Embryonic facial prominence (tissue), 1 donor: ENCODE measurements around the gene PLEKHA7.

ENCODE experiments used
- DNase-seq: peaks from one replicate; pipeline ENCODE4 v3.0.0-alpha.2; 2016; ENCODE audit errors: extremely low spot score

Gene PLEKHA7

GRCh38 chr11:16789560-16790485, 224.4 kb downstream of the PLEKHA7 start:
- no peak for DNase-seq

DNA sequence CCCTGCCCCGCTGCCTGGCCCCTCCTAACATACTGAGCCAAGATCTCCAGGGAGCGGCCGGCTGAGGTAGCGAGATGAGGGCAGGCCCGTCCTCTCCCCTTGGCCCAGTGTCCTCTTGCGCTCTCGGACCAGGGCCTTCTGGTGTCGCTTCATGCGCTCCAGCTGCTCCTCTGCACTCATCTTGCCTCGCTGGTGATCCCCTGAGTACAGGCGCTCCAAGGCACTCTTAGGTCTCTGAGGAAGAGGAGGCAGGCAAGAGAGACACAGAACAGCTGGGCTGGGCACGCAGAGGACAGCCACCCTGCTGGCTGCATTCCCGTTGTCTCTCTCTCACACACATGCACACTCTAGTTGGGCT, 225.2 kb downstream of the PLEKHA7 start:
- DNase-seq: no peak

- no peak for DNase-seq
These were observed 225.8 kb downstream of the PLEKHA7 start for GRCh38 chr11:16788141-16789062.

DNA sequence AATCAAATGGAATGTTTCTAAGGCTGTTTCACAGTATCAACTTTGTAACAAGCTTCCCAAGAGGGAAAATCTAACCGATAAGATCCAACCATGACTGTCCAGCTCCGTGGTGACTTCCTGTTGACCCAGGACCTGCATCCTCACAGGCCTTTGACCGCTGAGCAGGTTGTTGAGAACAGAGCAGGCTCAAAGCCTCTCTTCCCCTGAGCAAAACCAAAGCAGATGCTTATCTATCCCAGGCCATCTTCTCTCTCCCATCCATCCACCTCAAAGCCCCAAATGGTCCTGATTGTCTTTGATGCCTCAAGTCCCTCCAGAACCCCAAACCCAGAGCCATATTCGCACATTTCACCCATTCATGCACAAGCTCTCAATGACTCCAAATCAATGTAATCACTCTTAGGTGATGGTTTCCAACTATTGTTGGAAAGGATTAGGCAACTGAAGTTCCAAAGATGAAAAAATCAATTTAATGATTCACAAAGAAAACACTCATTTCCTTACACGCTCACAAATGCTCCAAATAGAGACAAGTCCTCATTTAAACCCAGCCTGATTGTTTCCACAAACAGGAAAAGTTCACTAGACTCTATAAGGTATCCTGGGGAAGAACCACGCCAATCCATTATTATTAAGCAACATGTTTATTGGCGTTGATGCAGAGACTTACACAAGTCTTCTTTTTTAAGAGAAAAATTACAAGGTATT, 227.0 kb downstream of the PLEKHA7 start:
- DNase-seq: no peak

DNA sequence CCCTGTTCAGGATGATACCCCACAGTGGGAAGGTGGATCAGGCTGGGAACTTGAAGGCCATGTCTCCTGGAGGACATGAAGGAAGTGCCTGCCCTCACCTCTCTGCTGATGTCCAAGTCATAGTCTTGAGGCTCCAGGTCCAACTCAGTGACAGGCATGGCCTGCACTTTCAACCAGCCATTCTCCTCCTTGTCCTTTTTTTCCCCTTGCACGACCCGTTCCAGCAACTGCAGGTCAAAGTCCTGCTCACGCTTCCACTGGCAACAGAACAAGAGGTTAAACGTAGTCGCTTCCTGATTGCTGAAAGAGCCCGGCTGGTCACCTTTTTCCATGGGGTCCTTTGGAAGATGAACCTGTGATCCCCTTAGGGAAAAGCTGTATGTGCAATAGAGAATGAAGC, 228.1 kb downstream of the PLEKHA7 start:
- no peak for DNase-seq

DNA sequence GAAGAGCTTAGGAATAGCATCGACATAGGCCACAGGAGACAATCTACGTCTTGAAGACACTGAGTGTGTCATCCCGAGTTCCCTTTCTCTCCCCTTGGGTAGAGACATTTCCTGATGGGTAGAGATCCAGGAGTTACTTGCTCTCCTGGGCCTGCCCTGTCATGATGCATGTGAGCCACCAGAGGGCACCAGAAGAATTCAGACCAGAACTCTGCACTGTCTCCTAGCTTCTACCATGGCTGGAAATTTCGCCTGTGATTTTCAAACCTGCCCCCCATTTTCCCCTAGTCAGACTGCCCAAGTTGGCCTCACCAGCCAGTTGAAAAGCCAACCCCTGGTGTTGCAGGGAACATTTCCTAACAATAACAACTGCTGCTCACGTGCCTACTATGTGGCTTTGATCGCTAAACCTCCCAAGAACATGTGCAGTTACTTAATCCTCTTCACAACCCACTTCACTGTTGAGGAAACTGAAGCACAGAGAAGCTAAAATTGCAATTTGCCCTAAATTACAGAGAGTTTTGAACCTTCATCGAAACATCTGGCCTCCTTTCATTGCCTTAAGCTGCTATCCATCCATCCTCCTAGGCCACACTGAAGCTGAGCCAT, 228.6 kb downstream of the PLEKHA7 start:
- DNase-seq: no peak

DNA sequence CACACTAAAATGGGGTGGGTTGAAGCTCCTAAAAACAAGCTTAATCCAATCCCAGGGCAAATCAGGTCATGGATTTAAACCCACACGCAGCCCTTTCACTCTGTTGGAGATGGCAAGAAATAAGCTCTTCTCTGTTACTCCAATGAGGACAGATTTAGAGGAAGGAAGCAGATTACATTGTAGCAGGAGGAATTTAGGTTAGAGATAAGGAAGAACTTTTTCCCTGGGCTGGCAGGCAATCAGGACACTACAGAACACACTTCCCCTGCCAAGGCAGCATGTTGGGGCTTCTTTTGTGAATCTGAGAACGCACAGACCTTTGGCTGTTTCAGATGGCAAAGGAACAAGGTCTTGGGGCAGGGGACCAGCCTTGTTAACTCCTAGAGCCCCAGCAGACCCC, 229.5 kb downstream of the PLEKHA7 start:
- DNase-seq: no peak

DNA sequence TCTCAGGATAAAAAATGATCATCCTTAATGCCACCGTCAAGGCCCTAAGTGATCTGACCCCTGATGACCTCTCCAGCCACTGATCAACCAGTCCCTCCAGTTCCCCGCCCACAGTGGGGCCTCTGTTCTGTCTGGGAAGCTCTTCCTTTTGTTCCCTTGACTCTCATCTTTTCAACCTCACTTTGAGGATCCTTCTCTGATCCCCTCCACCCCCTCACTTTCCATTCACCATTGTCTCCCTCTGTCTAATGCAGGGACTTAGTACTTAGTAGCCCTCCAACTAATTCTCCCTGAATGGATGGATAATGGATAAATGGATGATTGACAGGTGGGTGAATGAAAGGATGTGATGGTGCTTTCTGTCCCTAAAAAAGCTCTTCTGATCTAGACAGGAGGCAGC, 230.1 kb downstream of the PLEKHA7 start:
- DNase-seq: no peak

GRCh38 chr11:16783321-16783801, 230.9 kb downstream of the PLEKHA7 start:
- no peak for DNase-seq

- no peak for DNase-seq
These were observed 232.0 kb downstream of the PLEKHA7 start for GRCh38 chr11:16781936-16782919.

DNA sequence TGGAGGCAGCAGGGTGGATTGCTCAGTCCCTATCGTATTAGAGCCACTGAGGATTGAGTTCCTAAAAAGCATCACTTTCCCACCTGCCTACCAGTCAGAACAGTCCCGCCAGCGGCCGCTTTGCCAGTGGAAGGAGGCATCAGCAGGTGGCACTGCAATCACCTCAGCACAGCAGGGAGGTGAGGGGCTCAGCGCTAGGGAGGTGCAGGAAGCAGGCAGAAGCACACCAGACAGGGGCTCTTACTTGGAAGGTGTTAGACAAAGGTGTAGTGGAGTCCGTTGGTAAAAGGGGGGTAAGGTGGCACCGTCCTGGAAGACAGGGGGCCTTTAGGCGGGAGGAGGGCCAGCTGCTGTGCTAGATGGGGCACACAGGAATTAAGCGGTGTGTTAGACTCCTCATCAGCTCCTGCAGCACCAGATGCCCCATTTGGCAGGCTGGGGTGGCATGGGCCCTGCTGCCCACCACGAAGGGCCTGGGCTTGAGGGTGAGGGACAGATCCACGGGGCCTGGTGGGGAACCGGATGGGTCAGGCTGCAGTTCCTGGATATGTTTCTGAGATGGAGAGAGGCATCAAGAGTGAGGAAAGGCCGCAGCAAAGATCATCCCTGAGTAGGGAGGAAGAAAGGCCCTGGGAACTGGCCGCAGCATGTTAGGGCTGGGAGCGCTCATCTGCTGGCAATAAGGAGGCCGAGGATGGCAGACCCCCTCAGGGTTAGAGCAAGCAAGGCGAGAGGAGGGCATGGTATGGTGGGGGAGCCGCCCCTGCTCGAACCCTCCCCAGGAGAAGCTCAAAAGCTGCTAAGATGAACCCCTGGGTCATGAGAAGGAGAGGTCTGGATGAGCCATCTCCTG, 233.3 kb downstream of the PLEKHA7 start:
- no peak for DNase-seq

DNA sequence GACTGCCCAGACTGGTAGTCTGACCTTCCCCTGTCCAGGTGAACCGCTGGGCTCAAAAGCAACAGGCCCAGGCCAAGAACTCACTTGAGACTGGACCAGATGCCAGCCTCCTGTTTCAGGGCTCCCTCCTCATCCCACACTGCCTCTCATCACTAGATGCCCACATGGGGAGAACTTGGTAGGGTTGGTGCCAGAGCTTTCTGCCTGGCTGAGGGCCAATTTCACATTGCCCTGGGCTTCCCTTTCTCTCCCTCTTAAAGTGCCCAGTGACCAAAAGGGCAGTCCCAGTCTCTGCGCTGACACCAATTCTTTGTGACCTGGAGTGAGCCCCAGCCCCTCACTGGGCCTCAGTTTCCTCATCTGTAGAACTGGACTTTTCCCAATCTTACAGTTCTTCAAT, 234.1 kb downstream of the PLEKHA7 start:
- no peak for DNase-seq

- DNase-seq: no peak
These were observed 234.8 kb downstream of the PLEKHA7 start for GRCh38 chr11:16779436-16779835.

DNA sequence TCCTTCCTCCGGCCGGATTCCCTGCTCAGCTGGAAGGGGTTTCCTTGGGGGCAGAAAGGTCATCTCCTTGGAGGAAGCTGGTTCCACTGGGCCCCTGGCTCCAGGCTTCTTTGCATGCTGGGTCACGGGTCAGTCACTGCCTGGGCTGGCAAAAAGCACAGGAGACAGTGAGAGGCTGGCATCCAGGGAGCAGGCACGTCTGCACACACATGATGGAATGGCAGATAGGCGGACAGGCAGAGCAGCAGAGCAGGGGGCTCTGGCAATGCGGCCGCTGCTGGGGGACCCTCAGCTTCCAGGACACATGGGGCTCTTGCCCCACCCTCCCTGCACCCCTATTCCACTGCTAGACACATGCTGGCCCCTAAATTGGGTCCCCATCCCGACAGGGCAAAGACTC, 235.3 kb downstream of the PLEKHA7 start:
- DNase-seq: no peak

DNA sequence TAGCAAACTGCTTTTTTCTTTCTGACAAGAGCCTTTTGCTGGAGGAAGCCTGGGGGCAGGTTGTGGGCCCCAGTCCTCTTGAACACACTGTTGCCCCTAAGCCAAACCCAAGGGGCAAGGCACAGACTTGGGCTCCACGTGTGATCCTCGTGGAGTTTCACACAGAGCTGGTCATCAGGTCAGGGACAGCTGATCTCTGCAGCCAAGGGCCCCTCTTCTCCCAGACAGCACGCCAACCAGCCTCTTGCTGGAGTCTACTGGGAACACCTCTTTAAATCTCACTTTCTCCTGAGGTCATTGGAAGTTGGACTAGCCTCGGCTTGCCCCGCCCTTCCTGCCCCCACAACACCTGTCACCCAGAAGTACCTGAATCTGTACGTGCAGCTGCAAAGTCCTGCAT, 235.9 kb downstream of the PLEKHA7 start:
- no peak for DNase-seq

DNA sequence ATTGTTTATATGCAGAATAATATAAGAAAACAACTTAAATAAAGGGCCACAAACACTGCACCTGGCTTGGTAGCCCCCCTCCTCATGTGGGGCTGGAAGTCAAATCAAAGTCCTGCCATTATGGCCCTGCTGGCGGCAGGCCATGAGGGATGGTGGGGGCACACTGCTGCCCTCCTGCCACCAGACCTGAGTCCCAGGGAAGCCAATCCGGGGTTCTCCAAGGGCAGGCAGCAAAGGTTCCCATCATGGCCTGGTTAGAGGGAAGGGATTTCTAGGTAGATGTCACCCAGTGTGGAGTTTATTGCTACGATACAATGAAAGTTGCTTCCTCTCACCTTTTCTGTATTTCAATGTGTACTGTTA, 236.6 kb downstream of the PLEKHA7 start:
- no peak for DNase-seq

GRCh38 chr11:16776711-16777612, 237.3 kb downstream of the PLEKHA7 start:
- DNase-seq: peak; percentile 84

GRCh38 chr11:16775614-16776283, 238.5 kb downstream of the PLEKHA7 start:
- DNase-seq: no peak
